Left ventricle myocardium superior (tissue), 1 donor: ENCODE measurements around the gene MDH2. TPM values are rescaled to one million over a fixed set of nuclear protein-coding genes. Genes with fewer than 3 reads are reported as not detected.
"Not testable (repeated sequence)": the region's sequence is repeated elsewhere in the genome, so short reads cannot be mapped to it uniquely, and the experiment has no call there.

ENCODE experiments used
- ATAC-seq: fragments of 200-7000 bp; cut with Tn5 transposase; one replicate; pipeline ENCODE4 v1.9.1; 2020; ENCODE audit warnings: mild to moderate bottlenecking, moderate library complexity
- DNase-seq: peaks from one replicate; pipeline ENCODE4 v3.0.0-alpha.2; 2020
- intact Hi-C: fragments of 100-400 bp; cut with micrococcal nuclease; formaldehyde crosslinking; loops from one replicate; pipeline ENCODE4 v1.11.0; 2022
- total RNA-seq: library from RNA; stranded (reverse); fragmentation: NEBNext Ultra II Directional; extraction: Animal tissue kit (Norgen Biotek cat#: 25700); gene quantifications from one replicate; pipeline ENCODE4 v1.2.1, GENCODE V29; 2021
- donor health status: DM: no; HTN: yes; CAD: no; lungs with severe emphysema.

The MDH2 gene
- total RNA-seq, 1 donor from 2014 or later: 680 TPM

GRCh38 chr7:76064208-76064970 lies 16.5 kb downstream of the MDH2 start:
- ATAC-seq: no peak
- intact Hi-C loops: no loop called here
- DNase-seq: no peak

GRCh38 chr7:76065016-76065612 lies 17.2 kb downstream of the MDH2 start:
- intact Hi-C loops: no loop called here
- no peak for DNase-seq
- ATAC-seq: no peak

GRCh38 chr7:76066716-76067503 lies 19.0 kb downstream of the MDH2 start:
- ATAC-seq: no peak
- no peak for DNase-seq
- intact Hi-C loops: no loop called here

- intact Hi-C loops: no loop called here
- ATAC-seq: peak; percentile 88
- peak; percentile 82 for DNase-seq
Measured at GRCh38 chr7:76069238-76069638, 21.3 kb downstream of the MDH2 start.

- intact Hi-C loops: no loop called here
- ATAC-seq (peak; percentile 9), DNase-seq (peak; percentile 69)
Measured at GRCh38 chr7:76071316-76072242, 23.7 kb downstream of the MDH2 start.

- intact Hi-C loops: no loop called here
- DNase-seq (no peak), ATAC-seq (no peak)
Measured at GRCh38 chr7:76072243-76073148, 24.6 kb downstream of the MDH2 start.

- intact Hi-C loops: no loop called here
- ATAC-seq: no peak
Measured at GRCh38 chr7:76073335-76073990, 25.6 kb downstream of the MDH2 start.

GRCh38 chr7:76074306-76074971 lies 26.5 kb downstream of the MDH2 start:
- ATAC-seq: no peak
- intact Hi-C loops: no loop called here
- DNase-seq: no peak

More at GRCh38 chr7:76073335-76073990, 25.6 kb downstream of the MDH2 start:
- no peak for DNase-seq

GRCh38 chr7:76074972-76075370 lies 27.1 kb downstream of the MDH2 start:
- intact Hi-C loops: no loop called here
- ATAC-seq (no peak), DNase-seq (no peak)

- intact Hi-C loops: no loop called here
- ATAC-seq: no peak
- no peak for DNase-seq
Measured at GRCh38 chr7:76076995-76077394, 29.1 kb downstream of the MDH2 start.

GRCh38 chr7:76077435-76077834 lies 29.5 kb downstream of the MDH2 start:
- DNase-seq: no peak
- intact Hi-C loops: no loop called here
- ATAC-seq: no peak

- intact Hi-C loops: no loop called here
- ATAC-seq: no peak
- no peak for DNase-seq
Measured at GRCh38 chr7:76080204-76080603, 32.3 kb downstream of the MDH2 start.

- intact Hi-C loops, DNase-seq, ATAC-seq: not testable (repeated sequence)
Measured at GRCh38 chr7:76084115-76084514, 36.2 kb downstream of the MDH2 start.

GRCh38 chr7:76086070-76086469 lies 38.2 kb downstream of the MDH2 start:
- intact Hi-C loops: no loop called here
- DNase-seq (no peak), ATAC-seq (no peak)

GRCh38 chr7:76087362-76087791 lies 39.5 kb downstream of the MDH2 start:
- intact Hi-C loops, ATAC-seq, DNase-seq: not testable (repeated sequence)

- ATAC-seq (no peak), DNase-seq (no peak)
- intact Hi-C loops: no loop called here
Measured at GRCh38 chr7:76089865-76090475, 42.1 kb downstream of the MDH2 start.

GRCh38 chr7:76091506-76091905 lies 43.6 kb downstream of the MDH2 start:
- ATAC-seq: no peak
- intact Hi-C loops: no loop called here
- no peak for DNase-seq
